GM12873 (cell line): ENCODE data around the gene APC.

Source experiments
- CTCF ChIP-seq: IDR thresholded peaks from 2 replicates; pipeline ENCODE4 v1.5.1; 2012; ENCODE audit warnings: low read depth, mild to moderate bottlenecking, moderate library complexity, low read length, control low read depth; ENCODE audit not compliant: insufficient read depth; ENCODE audit errors: missing control alignments

Gene APC

GRCh38 chr5:112878760-112879159, 141.1 kb downstream of the APC start:
- no peak for TF ChIP-seq CTCF

GRCh38 chr5:112880219-112880964, 142.7 kb downstream of the APC start:
- TF ChIP-seq CTCF, result no peak

GRCh38 chr5:112883192-112883591, 145.5 kb downstream of the APC start:
- TF ChIP-seq CTCF, result no peak

GRCh38 chr5:112885001-112885400, 147.3 kb downstream of the APC start:
- TF ChIP-seq CTCF, result no peak

DNA sequence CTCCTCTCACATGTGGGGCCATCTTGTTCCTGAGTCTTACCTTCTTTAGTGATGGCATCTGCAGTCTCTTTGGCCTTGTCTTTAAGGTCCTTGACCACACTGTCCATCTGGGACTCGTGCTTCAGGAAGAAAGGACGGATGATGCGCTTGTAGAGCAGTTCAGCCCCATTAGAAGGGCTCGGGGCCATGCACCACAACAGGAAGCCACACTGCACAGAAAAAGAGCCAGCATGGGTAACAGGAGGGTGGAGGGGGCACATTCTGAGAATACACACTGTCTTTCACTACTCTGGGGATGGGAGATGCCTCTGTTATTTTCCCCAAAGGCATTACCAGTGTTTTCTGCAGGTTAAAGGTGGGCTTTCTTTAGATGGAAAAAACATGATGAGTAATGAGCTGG, 149.3 kb downstream of the APC start:
- TF ChIP-seq CTCF, result no peak

- TF ChIP-seq CTCF, result no peak
Measured at GRCh38 chr5:112892776-112893175, 155.1 kb downstream of the APC start.

DNA sequence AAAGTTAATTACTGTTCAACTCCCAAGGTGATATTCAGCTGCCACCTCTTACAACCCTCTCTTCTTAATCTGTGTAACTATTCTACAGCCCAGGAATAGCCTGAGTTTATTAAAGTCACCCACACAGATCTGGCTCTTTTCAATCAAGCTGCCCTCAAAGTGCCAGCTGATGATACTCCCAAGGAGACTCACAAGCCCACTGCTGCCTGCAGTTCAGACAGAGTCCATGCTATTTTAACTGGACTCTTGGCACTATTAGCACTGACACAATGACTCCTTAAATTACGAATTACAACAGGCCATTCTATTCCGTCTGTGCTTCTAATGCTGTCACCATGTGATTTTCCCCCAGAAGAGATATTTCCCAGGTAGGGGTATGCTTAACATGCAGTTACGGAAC, 158.0 kb downstream of the APC start:
- no peak for TF ChIP-seq CTCF
